Spleen (tissue), 11 donors: ENCODE measurements around the gene HNF1B. TPM values are rescaled to one million over a fixed set of nuclear protein-coding genes. Genes with fewer than 3 reads are reported as not detected.

Source experiments
- DNase-seq: peaks from one replicate; pipeline ENCODE4 v3.0.0-alpha.2; 2020
- H3K27ac ChIP-seq, 8 donors: fragments of 200-600 bp; sonication (generic) in 7 of 8; 1 replicate in 4 of 8; 2 replicates in 4 of 8; pipeline versions ENCODE4 v1.5.0 to v1.8.0; 2016 to 2021; ENCODE audit warnings: inconsistent platforms in 4 of 8, mild to moderate bottlenecking in 4 of 8, moderate library complexity in 1 of 8
- H3K27me3 ChIP-seq, 7 donors: fragments of 200-600 bp; sonication (generic) in 6 of 7; replicated peaks in 1 of 7; 1 replicate in 4 of 7; 2 replicates in 3 of 7; pipeline versions ENCODE4 v1.5.0 to v1.8.0; 2016 to 2021; ENCODE audit warnings: inconsistent platforms in 3 of 7, mild to moderate bottlenecking in 1 of 7
- H3K36me3 ChIP-seq, 6 donors: fragments of 200-600 bp; sonication (generic) in 5 of 6; 1 replicate in 4 of 6; 2 replicates in 2 of 6; pipeline versions ENCODE4 v1.5.0 to v1.8.0; 2016 to 2021; ENCODE audit warnings: inconsistent platforms in 2 of 6
- H3K4me1 ChIP-seq, 6 donors: fragments of 200-600 bp; sonication (generic) in 5 of 6; 1 replicate in 3 of 6; 2 replicates in 3 of 6; pipeline versions ENCODE4 v1.5.0 to v1.8.0; 2016 to 2021; ENCODE audit warnings: inconsistent platforms in 3 of 6
- H3K4me3 ChIP-seq, 8 donors: fragments of 200-600 bp; sonication (generic) in 7 of 8; 1 replicate in 4 of 8; 2 replicates in 4 of 8; pipeline versions ENCODE4 v1.5.0 to v1.8.0; 2016 to 2021; ENCODE audit warnings: inconsistent platforms in 4 of 8, mild to moderate bottlenecking in 4 of 8, moderate library complexity in 2 of 8
- H3K9me3 ChIP-seq, 8 donors: fragments of 200-600 bp; sonication (generic) in 7 of 8; 1 replicate in 4 of 8; 2 replicates in 4 of 8; pipeline versions ENCODE4 v1.5.0 to v1.8.0; 2016 to 2021; ENCODE audit warnings: inconsistent platforms in 4 of 8
- CTCF ChIP-seq, 11 experiments: fragments of 200-600 bp in 7 of 11; fragments of 450-650 bp in 4 of 11; sonication (generic) in 4 of 11; IDR thresholded peaks in 8 of 11; conservative IDR thresholded peaks in 3 of 11; 1 replicate in 7 of 11; 2 replicates in 4 of 11; pipeline versions ENCODE4 v1.4.0 to v1.8.0; 2016 to 2021; ENCODE audit warnings: antibody characterized with exemption in 11 of 11, inconsistent platforms in 4 of 11, mild to moderate bottlenecking in 1 of 11
- POLR2A ChIP-seq, 3 donors: fragments of 450-650 bp; IDR thresholded peaks; one replicate each; pipeline ENCODE4 v1.5.1; 2017; ENCODE audit warnings: antibody characterized with exemption in 3 of 3, mild to moderate bottlenecking in 1 of 3
- POLR2AphosphoS5 ChIP-seq, 3 donors: sonication (generic); formaldehyde crosslinking; IDR thresholded peaks; one replicate each; pipeline ENCODE4 v1.5.1; 2017; ENCODE audit warnings: antibody characterized with exemption in 3 of 3
- WGBS, 5 donors: extraction: QIAGEN DNeasy Blood & Tissue Kit in 3 of 5; methylation state at CpG; one replicate each; pipeline versions ENCODE4 v1.1.5 to v1.1.7; 2013 to 2018; 5-methylcytosine and 5-hydroxymethylcytosine counted together
- intact Hi-C: fragments of 100-400 bp; cut with DNase I; formaldehyde crosslinking; loops from one replicate; pipeline ENCODE4 v1.15.0; 2023; ENCODE audit warnings: low total_unique reads
- polyA plus RNA-seq, 3 donors: library from polyadenylated mRNA; stranded (reverse); fragments of 200-250 nt; gene quantifications; one replicate each; pipeline ENCODE4 v1.2.1, GENCODE V29; 2013
- total RNA-seq, 7 donors: library from RNA; depleted of rRNA in 3 of 7; stranded (reverse); fragments of >200 nt in 3 of 7; fragmentation: NEBNext Ultra II Directional in 4 of 7; extraction: Animal tissue kit (Norgen Biotek cat#: 25700) in 4 of 7; gene quantifications; one replicate each; pipeline versions ENCODE4 v1.1.0 to v1.2.1, GENCODE V29; 2016 to 2021
- donor health status: healthy with polysubstance abuse.
- donor health status: DM: no; HTN: no; CAD: no; lungs with moderate emphysema.
- donor health status: DM: no; HTN: no; CAD: no.
- donor health status: Bipolar disorder and iron deficiency.
- donor health status: healthy.
- donor health status: DM: no; HTN: no; CAD: no.
- donor health status: DM: yes; HTN: yes; CAD: no.

The HNF1B gene
- total and polyA plus RNA-seq, 10 donors, result 0.06 to 0.12 (median 0.07) TPM; not detected in 7

- H3K4me3 ChIP-seq, result no peak overlapping the region
- H3K27me3 ChIP-seq, result peaks cover 0 to 52% (median 26%) of the 10 kb centered on the region in 7 donors
- H3K4me1 ChIP-seq, result peaks cover 0 to 11% (median 5%) of the 10 kb centered on the region in 6 donors
- no peaks in the 10 kb centered on the region for H3K9me3 ChIP-seq
- no peaks in the 10 kb centered on the region for H3K36me3 ChIP-seq
- no peak for TF ChIP-seq POLR2AphosphoS5 (IDR thresholded peaks at IDR 0.05)
- TF ChIP-seq POLR2A (IDR thresholded peaks at IDR 0.05), result no peak
- no peak for TF ChIP-seq CTCF (IDR thresholded peaks at IDR 0.05 in 8 of 11, conservative IDR thresholded peaks at IDR 0.05 in 3 of 11)
- no peak overlapping the region for H3K27ac ChIP-seq
- DNase-seq, result no peak
- intact Hi-C loops, result no loop called here
- WGBS, 5 donors, result 65 to 81% (median 76%) methylated on average over 5 of the region's 5 CpGs
These were observed 5.4 kb upstream of the HNF1B start for GRCh38 chr17:37750292-37750691.

- Histone ChIP-seq H3K9me3 (no peaks in the 10 kb centered on the region), H3K27ac (no peak overlapping the region)
- intact Hi-C loops, result no loop called here
These were observed 2.4 kb upstream of the HNF1B start for GRCh38 chr17:37747222-37747621.

GRCh38 chr17:37746617-37747016 lies 1.8 kb upstream of the HNF1B start:
- DNase-seq, result no peak
- no peak for TF ChIP-seq POLR2A (IDR thresholded peaks at IDR 0.05)
- TF ChIP-seq POLR2AphosphoS5 (IDR thresholded peaks at IDR 0.05), result no peak
- no peak for TF ChIP-seq CTCF (IDR thresholded peaks at IDR 0.05 in 8 of 11, conservative IDR thresholded peaks at IDR 0.05 in 3 of 11)
- Histone ChIP-seq H3K4me3 (no peak overlapping the region), H3K9me3 (no peaks in the 10 kb centered on the region), H3K27ac (no peak overlapping the region), H3K36me3 (no peaks in the 10 kb centered on the region), H3K4me1 (peaks cover 33 to 48% (median 42%) of the 10 kb centered on the region in 6 donors), H3K27me3 (peaks cover 14 to 85% (median 63%) of the 10 kb centered on the region in 7 donors)
- 77 to 82% (median 80%) methylated on average over 2 of the region's 2 CpGs for WGBS, 5 donors
- intact Hi-C loops, result no loop called here

More at GRCh38 chr17:37747222-37747621, 2.4 kb upstream of the HNF1B start:
- WGBS, 5 donors, result 84 to 90% (median 88%) methylated on average over 2 of the region's 2 CpGs
- DNase-seq, result no peak
- Histone ChIP-seq H3K4me3 (no peak overlapping the region), H3K27me3 (peaks cover 11 to 81% (median 57%) of the 10 kb centered on the region in 7 donors), H3K4me1 (peaks cover 28 to 42% (median 36%) of the 10 kb centered on the region in 6 donors), H3K36me3 (no peaks in the 10 kb centered on the region)
- TF ChIP-seq POLR2AphosphoS5 (IDR thresholded peaks at IDR 0.05), result no peak
- TF ChIP-seq POLR2A (IDR thresholded peaks at IDR 0.05), result no peak
- TF ChIP-seq CTCF (IDR thresholded peaks at IDR 0.05 in 8 of 11, conservative IDR thresholded peaks at IDR 0.05 in 3 of 11), result no peak

- 26 to 36% (median 32%) methylated on average over 19 to 20 of the region's 20 CpGs for WGBS, 5 donors
- intact Hi-C loops, result no loop called here
These were observed 1.1 kb upstream of the HNF1B start for GRCh38 chr17:37745801-37746426.

More at GRCh38 chr17:37745801-37746426, 1.1 kb upstream of the HNF1B start:
- Histone ChIP-seq H3K27me3 (peaks cover 16 to 87% (median 70%) of the 10 kb centered on the region in 7 donors), H3K36me3 (no peaks in the 10 kb centered on the region), H3K27ac (no peak overlapping the region), H3K9me3 (no peaks in the 10 kb centered on the region), H3K4me1 (peaks cover 33 to 54% (median 44%) of the 10 kb centered on the region in 6 donors), H3K4me3 (peak overlapping the region in 1 of 8 donors; percentile 59)
- TF ChIP-seq POLR2A (IDR thresholded peaks at IDR 0.05) (no peak), POLR2AphosphoS5 (IDR thresholded peaks at IDR 0.05) (no peak), CTCF (IDR thresholded peaks at IDR 0.05 in 8 of 11, conservative IDR thresholded peaks at IDR 0.05 in 3 of 11) (no peak)
- no peak for DNase-seq
